AG20443 (cell line): Measurements from ENCODE around the gene IRF4.

Source experiments
- DNase-seq: peaks from one replicate; pipeline ENCODE4 v3.0.0; 2012; ENCODE audit warnings: low spot score, mixed read lengths

Gene IRF4

GRCh38 chr6:398558-399078 is 7.1 kb downstream of the IRF4 start:
- DNase-seq, result no peak

- no peak for DNase-seq
Observed at GRCh38 chr6:399785-400534, 8.4 kb downstream of the IRF4 start.

GRCh38 chr6:400815-401214 is 9.3 kb downstream of the IRF4 start:
- DNase-seq, result no peak

DNA sequence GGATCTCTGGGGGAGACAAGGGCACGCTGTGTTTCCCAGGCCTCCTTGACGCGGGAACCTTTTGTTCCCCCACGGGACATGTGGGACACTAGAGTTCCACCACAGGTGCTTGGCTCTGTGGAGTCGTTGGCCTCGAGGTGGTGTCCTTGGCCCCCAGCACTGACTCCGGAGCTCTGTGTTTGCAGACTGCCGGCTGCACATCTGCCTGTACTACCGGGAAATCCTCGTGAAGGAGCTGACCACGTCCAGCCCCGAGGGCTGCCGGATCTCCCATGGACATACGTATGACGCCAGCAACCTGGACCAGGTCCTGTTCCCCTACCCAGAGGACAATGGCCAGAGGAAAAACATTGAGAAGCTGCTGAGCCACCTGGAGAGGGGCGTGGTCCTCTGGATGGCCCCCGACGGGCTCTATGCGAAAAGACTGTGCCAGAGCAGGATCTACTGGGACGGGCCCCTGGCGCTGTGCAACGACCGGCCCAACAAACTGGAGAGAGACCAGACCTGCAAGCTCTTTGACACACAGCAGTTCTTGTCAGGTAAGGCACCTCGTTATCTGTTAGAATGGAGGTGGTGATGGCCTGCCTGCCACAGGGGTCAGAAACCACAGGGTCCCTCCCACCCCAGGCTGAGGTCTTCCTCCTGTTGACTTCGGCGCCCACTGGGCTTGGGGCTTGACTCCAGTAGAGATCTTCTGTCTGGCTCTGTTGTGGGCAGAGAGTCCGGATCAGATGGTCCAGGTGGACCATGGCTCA is 9.9 kb downstream of the IRF4 start:
- no peak for DNase-seq

DNA sequence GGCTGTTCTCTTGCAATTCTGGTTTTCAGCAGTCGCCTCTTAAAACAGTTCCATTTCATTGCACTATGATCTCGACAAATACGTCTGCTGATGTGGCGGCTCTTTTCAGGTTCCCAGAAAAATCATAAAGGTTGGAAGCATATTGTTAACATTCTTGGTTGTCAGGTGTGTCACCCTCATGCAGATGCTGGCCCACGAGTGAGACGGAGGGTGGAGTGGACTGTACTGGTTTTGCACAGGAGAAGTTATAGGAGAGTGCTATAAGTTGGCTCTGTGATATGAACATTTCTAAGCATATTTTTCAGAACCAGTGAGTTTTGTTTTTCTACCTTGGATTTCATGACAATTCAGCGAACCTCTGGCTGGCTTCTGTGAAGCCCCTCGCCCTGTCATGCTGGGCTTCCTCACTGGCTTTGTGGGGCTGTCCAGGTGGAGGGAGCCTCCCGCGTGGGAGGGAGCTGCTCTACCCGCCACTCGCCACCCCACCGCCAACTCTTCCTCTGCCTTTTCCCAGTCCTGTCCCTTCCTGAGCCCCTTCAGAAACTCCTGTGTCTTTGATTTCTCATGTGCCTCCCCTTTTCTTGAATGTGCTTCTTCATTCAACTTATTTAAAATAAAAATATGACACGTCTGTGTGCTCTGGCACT is 10.6 kb downstream of the IRF4 start:
- DNase-seq, result no peak

GRCh38 chr6:402901-403658 is 11.5 kb downstream of the IRF4 start:
- no peak for DNase-seq

DNA sequence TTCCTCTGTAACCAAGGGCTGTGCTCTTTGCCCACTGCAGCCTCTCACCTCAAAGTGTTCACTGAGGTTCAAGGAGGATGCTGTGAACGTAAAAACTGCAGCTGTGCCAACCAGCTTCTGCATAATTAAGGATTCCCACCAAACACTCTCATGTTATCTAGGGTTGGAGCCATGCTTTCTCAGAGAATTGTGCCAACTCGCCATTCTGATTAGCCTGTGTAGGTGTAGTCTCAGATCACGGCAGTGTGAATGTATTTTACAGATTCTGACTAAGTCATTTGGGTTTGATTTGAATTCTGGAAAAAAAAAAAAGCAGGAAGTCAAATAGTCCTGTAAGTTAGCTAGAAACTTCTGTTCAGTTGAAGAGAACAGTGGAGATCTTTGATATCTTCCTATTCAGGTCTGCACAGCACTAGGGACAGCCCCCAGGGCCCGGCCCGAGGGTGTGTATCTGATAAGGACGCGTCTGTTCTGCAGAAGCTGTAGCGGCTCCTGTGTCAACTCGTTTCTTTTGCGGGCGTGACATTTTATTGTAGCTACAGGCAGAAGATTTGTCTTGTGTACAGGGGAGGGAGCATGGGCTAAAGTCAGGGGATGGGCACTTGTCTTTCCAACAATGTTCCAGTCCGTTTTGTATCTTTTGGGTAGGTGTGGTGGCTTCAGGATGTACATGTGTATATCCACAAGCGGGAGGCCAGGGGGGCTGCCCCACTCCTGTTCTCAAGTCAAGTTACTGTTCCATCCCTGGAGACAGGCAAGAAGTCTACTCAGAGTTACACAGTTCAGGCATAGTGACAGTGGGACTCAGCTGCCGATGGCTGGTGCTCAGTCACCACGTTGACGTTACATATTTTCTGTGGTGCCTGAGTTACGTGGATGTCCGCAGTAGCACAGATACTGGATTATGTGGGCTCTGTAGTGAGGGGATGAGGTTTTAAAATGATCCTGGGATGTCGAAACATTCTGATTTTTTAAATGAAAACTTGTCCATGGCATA is 12.4 kb downstream of the IRF4 start:
- DNase-seq, result no peak

GRCh38 chr6:404685-405423 is 13.3 kb downstream of the IRF4 start:
- no peak for DNase-seq

- no peak for DNase-seq
Observed at GRCh38 chr6:408148-408547, 16.6 kb downstream of the IRF4 start.

DNA sequence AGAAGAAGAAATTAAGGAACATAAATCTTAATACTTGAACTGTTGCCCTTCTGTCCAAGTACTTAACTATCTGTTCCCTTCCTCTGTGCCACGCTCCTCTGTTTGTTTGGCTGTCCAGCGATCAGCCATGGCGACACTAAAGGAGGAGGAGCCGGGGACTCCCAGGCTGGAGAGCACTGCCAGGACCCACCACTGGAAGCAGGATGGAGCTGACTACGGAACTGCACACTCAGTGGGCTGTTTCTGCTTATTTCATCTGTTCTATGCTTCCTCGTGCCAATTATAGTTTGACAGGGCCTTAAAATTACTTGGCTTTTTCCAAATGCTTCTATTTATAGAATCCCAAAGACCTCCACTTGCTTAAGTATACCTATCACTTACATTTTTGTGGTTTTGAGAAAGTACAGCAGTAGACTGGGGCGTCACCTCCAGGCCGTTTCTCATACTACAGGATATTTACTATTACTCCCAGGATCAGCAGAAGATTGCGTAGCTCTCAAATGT is 17.1 kb downstream of the IRF4 start:
- peak; percentile 71 for DNase-seq

GRCh38 chr6:409370-409972 is 17.9 kb downstream of the IRF4 start:
- DNase-seq, result no peak

DNA sequence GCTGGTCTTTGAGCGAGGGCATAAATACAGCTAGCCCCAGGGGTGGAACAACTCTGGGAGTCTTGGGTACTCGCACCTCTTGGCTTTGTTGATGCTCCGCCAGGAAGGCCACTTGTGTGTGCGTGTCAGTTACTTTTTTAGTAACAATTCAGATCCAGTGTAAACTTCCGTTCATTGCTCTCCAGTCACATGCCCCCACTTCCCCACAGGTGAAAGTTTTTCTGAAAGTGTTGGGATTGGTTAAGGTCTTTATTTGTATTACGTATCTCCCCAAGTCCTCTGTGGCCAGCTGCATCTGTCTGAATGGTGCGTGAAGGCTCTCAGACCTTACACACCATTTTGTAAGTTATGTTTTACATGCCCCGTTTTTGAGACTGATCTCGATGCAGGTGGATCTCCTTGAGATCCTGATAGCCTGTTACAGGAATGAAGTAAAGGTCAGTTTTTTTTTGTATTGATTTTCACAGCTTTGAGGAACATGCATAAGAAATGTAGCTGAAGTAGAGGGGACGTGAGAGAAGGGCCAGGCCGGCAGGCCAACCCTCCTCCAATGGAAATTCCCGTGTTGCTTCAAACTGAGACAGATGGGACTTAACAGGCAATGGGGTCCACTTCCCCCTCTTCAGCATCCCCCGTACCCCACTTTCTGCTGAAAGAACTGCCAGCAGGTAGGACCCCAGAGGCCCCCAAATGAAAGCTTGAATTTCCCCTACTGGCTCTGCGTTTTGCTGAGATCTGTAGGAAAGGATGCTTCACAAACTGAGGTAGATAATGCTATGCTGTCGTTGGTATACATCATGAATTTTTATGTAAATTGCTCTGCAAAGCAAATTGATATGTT is 19.2 kb downstream of the IRF4 start:
- DNase-seq, result no peak

- no peak for DNase-seq
Observed at GRCh38 chr6:411402-412145, 20.0 kb downstream of the IRF4 start.

GRCh38 chr6:412146-412886 is 20.8 kb downstream of the IRF4 start:
- no peak for DNase-seq

DNA sequence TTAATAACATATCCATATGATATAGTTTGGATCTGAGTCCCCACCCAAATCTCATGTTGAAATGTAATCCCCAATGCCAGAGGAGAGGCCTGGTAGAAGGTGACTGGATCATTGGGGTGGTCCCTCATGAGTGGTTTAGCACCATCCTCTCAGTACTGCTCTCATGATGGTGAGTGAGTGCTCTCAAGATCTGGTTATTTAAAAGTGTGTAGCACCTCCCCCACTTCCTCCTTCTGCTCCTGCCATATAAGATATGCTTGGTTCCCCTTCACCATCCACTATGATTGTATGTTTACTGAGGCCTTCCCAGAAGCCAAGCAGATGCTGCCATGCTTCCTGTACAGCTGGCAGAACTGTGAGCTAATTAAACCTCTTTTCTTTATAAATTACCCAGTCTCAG is 22.9 kb downstream of the IRF4 start:
- no peak for DNase-seq

DNA sequence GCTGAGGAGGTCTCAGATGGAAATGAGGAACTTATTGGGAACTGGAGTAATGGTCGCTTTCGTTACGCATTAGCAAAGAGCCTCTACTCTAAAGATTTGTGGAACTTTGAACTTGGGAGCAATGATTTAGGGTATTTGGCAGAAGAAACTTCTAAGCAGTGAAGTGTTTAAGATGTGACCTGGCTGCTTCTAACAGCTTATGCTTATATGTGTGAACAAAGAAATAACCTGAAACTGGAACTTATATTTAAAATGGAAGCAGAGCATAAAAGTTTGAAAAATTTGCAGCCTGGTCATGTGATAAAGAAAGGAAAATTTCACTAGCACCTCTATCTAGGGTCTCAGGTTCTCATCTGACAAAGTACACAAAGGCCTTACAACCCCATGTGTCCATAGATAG is 23.5 kb downstream of the IRF4 start:
- no peak for DNase-seq

- DNase-seq, result no peak
Observed at GRCh38 chr6:421211-421610, 29.7 kb downstream of the IRF4 start.
